Endodermal cell (in vitro differentiated cells): Measurements from ENCODE around the gene RPEL1. TPM values are rescaled to one million over a fixed set of nuclear protein-coding genes. Genes with fewer than 3 reads are reported as not detected.

Experiments used
- DNase-seq: peaks from one replicate; pipeline ENCODE4 v3.0.0-alpha.2; 2017
- H3K27ac ChIP-seq: 2 replicates; pipeline ENCODE4 v1.5.1; 2013; ENCODE audit warnings: mild to moderate bottlenecking, low read depth, low read length, moderate library complexity
- H3K27me3 ChIP-seq: 2 replicates; pipeline ENCODE4 v1.6.1; 2013; ENCODE audit warnings: mild to moderate bottlenecking, low read length, moderate library complexity; ENCODE audit not compliant: insufficient read depth, control insufficient read depth, poor library complexity, severe bottlenecking
- H3K36me3 ChIP-seq: 2 replicates; pipeline ENCODE4 v1.7.0; 2013; ENCODE audit warnings: mild to moderate bottlenecking, low read length, moderate library complexity; ENCODE audit not compliant: control insufficient read depth, insufficient read depth
- H3K4me1 ChIP-seq: one replicate; pipeline ENCODE4 v1.7.0; 2013; ENCODE audit warnings: low read length; ENCODE audit not compliant: control insufficient read depth, insufficient read depth
- H3K4me3 ChIP-seq: 2 replicates; pipeline ENCODE4 v1.5.1; 2013; ENCODE audit warnings: mild to moderate bottlenecking, low read length, moderate library complexity
- H3K9ac ChIP-seq: 2 replicates; pipeline ENCODE4 v1.6.1; 2013; ENCODE audit warnings: mild to moderate bottlenecking, low read length, moderate library complexity; ENCODE audit not compliant: poor library complexity, severe bottlenecking; ENCODE audit errors: extremely low read depth
- H3K9me3 ChIP-seq: 2 replicates; pipeline ENCODE4 v1.6.1; 2013; ENCODE audit warnings: mild to moderate bottlenecking, low read length, moderate library complexity; ENCODE audit not compliant: control insufficient read depth
- H3K27ac Mint-ChIP-seq: 2 replicates; pipeline ENCODE4 v1.8.0; 2020; ENCODE audit warnings: mixed read lengths
- H3K27me3 Mint-ChIP-seq: 2 replicates; pipeline ENCODE4 v1.8.0; 2021; ENCODE audit warnings: mild to moderate bottlenecking, mixed read lengths; ENCODE audit not compliant: insufficient read depth
- H3K36me3 Mint-ChIP-seq: 2 replicates; pipeline ENCODE4 v1.8.0; 2020; ENCODE audit warnings: low read depth, mixed read lengths
- H3K4me1 Mint-ChIP-seq: 2 replicates; pipeline ENCODE4 v1.8.0; 2020; ENCODE audit warnings: mixed read lengths
- H3K4me3 Mint-ChIP-seq: 2 replicates; pipeline ENCODE4 v1.8.0; 2020; ENCODE audit warnings: mild to moderate bottlenecking, moderate library complexity, mixed read lengths
- H3K9me3 Mint-ChIP-seq: 2 replicates; pipeline ENCODE4 v1.8.0; 2020; ENCODE audit warnings: mild to moderate bottlenecking, mixed read lengths
- WGBS, 2 experiments: methylation state at CpG; one replicate each; pipeline versions ENCODE4 v1.1.5 to v1.1.7; 2013; ENCODE audit warnings: missing lambda C conversion rate in 2 of 2, mixed read lengths in 1 of 2; ENCODE audit not compliant: insufficient coverage in 1 of 2, insufficient read length in 1 of 2; 5-methylcytosine and 5-hydroxymethylcytosine counted together
- total RNA-seq, 2 donors: library from RNA; stranded (reverse); fragmentation: NEBNext Ultra II Directional in 1 of 2; extraction: Animal tissue kit (Norgen Biotek cat#: 25700) in 1 of 2; gene quantifications; 2 replicates in 1 of 2; 3 replicates in 1 of 2; pipeline ENCODE4 v1.2.1, GENCODE V29; 2021
- TF ChIP-seq, protein P1 (sequence below): fragments of 200-600 bp; sonication (generic); conservative IDR thresholded peaks from 2 replicates; pipeline ENCODE4 v1.5.0; 2021; ENCODE audit warnings: antibody characterized with exemption, mild to moderate bottlenecking

RPEL1 gene
- total RNA-seq, 2 donors from 2014 or later = not detected

DNA sequence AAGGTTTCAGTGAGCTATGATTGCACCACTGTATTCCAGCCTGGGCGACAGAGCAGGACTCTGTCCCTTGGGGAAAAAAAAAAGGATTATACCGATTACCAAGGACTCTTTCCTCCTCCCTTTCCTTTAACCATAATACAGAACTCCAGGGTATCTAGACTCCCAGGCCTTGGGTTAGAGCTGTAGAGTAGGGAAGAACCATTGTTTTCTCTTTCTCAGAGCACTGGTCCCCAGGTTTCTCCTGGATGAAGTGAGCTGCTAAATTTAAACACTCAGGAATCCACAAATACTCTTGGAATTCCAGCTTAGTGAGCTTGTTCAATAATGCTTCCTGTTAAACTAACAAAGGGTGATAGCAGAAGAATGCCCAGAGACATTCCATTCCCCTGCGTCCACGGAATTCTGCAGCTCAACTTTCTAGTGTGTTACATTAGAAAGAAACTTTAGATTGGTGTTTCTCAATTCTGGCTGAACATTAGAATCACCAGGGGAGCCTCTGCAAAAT is 14.6 kb upstream of the RPEL1 start:
- TF ChIP-seq, protein P1, sequence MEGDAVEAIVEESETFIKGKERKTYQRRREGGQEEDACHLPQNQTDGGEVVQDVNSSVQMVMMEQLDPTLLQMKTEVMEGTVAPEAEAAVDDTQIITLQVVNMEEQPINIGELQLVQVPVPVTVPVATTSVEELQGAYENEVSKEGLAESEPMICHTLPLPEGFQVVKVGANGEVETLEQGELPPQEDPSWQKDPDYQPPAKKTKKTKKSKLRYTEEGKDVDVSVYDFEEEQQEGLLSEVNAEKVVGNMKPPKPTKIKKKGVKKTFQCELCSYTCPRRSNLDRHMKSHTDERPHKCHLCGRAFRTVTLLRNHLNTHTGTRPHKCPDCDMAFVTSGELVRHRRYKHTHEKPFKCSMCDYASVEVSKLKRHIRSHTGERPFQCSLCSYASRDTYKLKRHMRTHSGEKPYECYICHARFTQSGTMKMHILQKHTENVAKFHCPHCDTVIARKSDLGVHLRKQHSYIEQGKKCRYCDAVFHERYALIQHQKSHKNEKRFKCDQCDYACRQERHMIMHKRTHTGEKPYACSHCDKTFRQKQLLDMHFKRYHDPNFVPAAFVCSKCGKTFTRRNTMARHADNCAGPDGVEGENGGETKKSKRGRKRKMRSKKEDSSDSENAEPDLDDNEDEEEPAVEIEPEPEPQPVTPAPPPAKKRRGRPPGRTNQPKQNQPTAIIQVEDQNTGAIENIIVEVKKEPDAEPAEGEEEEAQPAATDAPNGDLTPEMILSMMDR = no peak
- peaks cover 3% of the 10 kb centered on the region for H3K9me3 ChIP-seq
- peaks cover 15% of the 10 kb centered on the region for H3K4me1 ChIP-seq
- Mint-ChIP-seq H3K9me3 (peaks cover 5% of the 10 kb centered on the region), H3K4me1 (peaks cover 17% of the 10 kb centered on the region), H3K36me3 (no peaks in the 10 kb centered on the region), H3K27me3 (no peaks in the 10 kb centered on the region), H3K4me3 (peak overlapping the region; percentile 22), H3K27ac (peak overlapping the region; percentile 82)
- peak; percentile 80 for DNase-seq
- peak overlapping the region; percentile 60 for H3K9ac ChIP-seq
- H3K4me3 ChIP-seq = no peak overlapping the region
- H3K27me3 ChIP-seq = no peaks in the 10 kb centered on the region
- H3K36me3 ChIP-seq = no peaks in the 10 kb centered on the region
- H3K27ac ChIP-seq = peak overlapping the region; percentile 90
- WGBS, 2 experiments = 0 to 16% methylated on average over 2 to 3 of the region's 4 CpGs

DNA sequence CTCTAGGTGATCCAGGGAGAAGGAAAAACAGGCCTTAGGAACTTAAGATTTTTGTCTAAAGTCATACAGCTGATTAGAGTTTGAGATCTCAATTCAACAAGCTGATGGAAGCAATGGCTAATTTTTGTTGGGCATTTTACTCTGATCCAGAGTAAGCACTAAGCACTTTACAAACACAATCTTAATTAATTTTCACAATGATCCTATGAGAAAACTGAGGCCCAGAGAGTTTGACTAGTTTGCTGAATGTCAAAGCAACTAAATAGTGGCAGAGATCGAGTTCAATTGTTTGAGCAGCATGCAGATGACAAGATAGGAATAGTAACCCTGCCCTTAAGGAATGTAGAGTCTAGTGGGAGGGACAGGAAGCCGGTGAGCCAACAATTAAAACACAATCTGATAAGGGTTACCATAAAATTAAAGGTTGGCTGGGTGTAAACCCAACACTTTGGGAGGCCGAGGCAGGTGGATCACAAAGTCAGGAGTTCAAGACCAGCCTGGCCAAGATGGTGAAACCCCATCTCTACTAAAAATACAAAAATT is 13.5 kb upstream of the RPEL1 start:
- H3K27me3 Mint-ChIP-seq = no peaks in the 10 kb centered on the region
- no peak for DNase-seq

DNA sequence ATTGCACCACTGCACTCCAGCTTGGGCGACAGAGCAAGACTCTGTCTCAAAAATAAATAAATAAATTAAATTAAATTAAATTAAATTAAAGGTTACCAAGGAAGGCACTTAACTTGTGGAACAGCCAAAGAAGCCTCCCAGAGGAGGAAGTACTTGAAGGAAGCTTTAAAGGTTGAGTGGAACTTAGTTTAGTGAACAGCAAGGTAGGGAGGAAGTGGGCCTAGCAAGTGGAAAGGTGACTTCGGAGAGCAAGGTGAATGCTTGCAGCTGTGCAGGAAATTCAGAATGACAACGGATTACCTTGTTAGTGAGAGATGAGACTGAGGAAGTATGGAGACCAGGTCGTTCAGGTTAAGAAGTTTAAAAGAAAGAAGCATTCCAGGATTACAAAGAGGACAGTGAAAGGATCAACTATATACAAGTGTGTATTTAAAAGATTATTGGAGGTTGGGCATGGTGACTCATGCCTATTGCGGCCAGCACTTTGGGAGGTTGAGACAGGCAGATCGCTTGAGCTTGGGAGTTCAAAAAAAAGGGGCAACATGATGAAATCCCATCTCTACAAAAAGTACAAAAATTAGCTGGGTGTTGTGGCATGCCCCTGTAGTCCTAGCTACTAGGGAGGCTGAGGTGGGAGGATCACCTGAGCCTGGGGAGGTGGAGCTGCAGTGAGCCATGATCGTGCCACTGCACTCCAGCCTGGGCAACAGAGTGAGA is 12.8 kb upstream of the RPEL1 start:
- 71 to 92% methylated on average over 3 to 5 of the region's 7 CpGs for WGBS, 2 experiments
- Histone ChIP-seq H3K9ac (no peak overlapping the region), H3K36me3 (no peaks in the 10 kb centered on the region), H3K27me3 (no peaks in the 10 kb centered on the region), H3K9me3 (no peaks in the 10 kb centered on the region), H3K4me1 (peaks cover 14% of the 10 kb centered on the region), H3K27ac (no peak overlapping the region), H3K4me3 (no peak overlapping the region)
- Mint-ChIP-seq H3K4me3 (no peak overlapping the region), H3K9me3 (peaks cover 3% of the 10 kb centered on the region), H3K27me3 (no peaks in the 10 kb centered on the region), H3K27ac (peak overlapping the region; percentile 54), H3K36me3 (no peaks in the 10 kb centered on the region), H3K4me1 (peaks cover 17% of the 10 kb centered on the region)
- no peak for DNase-seq
- TF ChIP-seq, protein P1 = no peak

More for the DNA sequence above, 13.5 kb upstream of the RPEL1 start:
- Mint-ChIP-seq H3K4me1 (peaks cover 17% of the 10 kb centered on the region), H3K4me3 (no peak overlapping the region), H3K27ac (peak overlapping the region; percentile 82), H3K9me3 (peaks cover 3% of the 10 kb centered on the region), H3K36me3 (no peaks in the 10 kb centered on the region)
- no peaks in the 10 kb centered on the region for H3K36me3 ChIP-seq
- peaks cover 15% of the 10 kb centered on the region for H3K4me1 ChIP-seq
- WGBS, 2 experiments = 68 to 72% methylated on average over 3 of the region's 3 CpGs
- peak overlapping the region; percentile 60 for H3K9ac ChIP-seq
- H3K4me3 ChIP-seq = no peak overlapping the region
- H3K9me3 ChIP-seq = no peaks in the 10 kb centered on the region
- peak overlapping the region; percentile 50 for H3K27ac ChIP-seq
- TF ChIP-seq, protein P1 = no peak
- no peaks in the 10 kb centered on the region for H3K27me3 ChIP-seq
